H9 (cell line): ENCODE results near the gene TMEM145. TPM values are rescaled to one million over a fixed set of nuclear protein-coding genes. Genes with fewer than 3 reads are reported as not detected.

Source experiments
- DNase-seq: peaks from one replicate; pipeline ENCODE4 v3.0.0-alpha.2; 2017
- H2AFZ ChIP-seq: one replicate; pipeline ENCODE4 v1.6.1; 2013; ENCODE audit warnings: mild to moderate bottlenecking, low read length, control low read depth, moderate library complexity
- H2AK5ac ChIP-seq: 2 replicates; pipeline ENCODE4 v1.6.1; 2013; ENCODE audit warnings: low read length, control low read depth, mixed read lengths; ENCODE audit not compliant: insufficient read length
- H2BK120ac ChIP-seq: one replicate; pipeline ENCODE4 v1.6.1; 2013; ENCODE audit warnings: low read depth, mild to moderate bottlenecking, low read length, control low read depth, inconsistent platforms; ENCODE audit not compliant: poor library complexity, severe bottlenecking
- H2BK12ac ChIP-seq: 2 replicates; pipeline ENCODE4 v1.6.1; 2013; ENCODE audit warnings: low read length, control low read depth, mixed read lengths, low read depth; ENCODE audit not compliant: insufficient read length
- H2BK15ac ChIP-seq: 2 replicates; pipeline ENCODE4 v1.6.1; 2013; ENCODE audit warnings: low read depth, low read length, control low read depth
- H2BK20ac ChIP-seq: one replicate; pipeline ENCODE4 v1.6.1; 2013; ENCODE audit warnings: low read depth, mild to moderate bottlenecking, low read length, control low read depth, inconsistent platforms; ENCODE audit not compliant: poor library complexity, severe bottlenecking
- H2BK5ac ChIP-seq: 2 replicates; pipeline ENCODE4 v1.6.1; 2013; ENCODE audit warnings: low read length, control low read depth, mixed read lengths; ENCODE audit not compliant: insufficient read length
- H3K14ac ChIP-seq: 2 replicates; pipeline ENCODE4 v1.6.1; 2013; ENCODE audit warnings: low read length, control low read depth; ENCODE audit not compliant: insufficient read depth
- H3K18ac ChIP-seq: 2 replicates; pipeline ENCODE4 v1.6.1; 2013; ENCODE audit warnings: low read depth, mild to moderate bottlenecking, mixed read lengths, low read length, control low read depth; ENCODE audit not compliant: insufficient read length
- H3K23ac ChIP-seq: 2 replicates; pipeline ENCODE4 v1.6.1; 2013; ENCODE audit warnings: low read length, control low read depth, mixed read lengths, low read depth; ENCODE audit not compliant: insufficient read length
- H3K23me2 ChIP-seq: 2 replicates; pipeline ENCODE4 v1.6.1; 2013; ENCODE audit warnings: low read depth, mild to moderate bottlenecking, mixed read lengths, low read length, control low read depth; ENCODE audit not compliant: insufficient read length, poor library complexity, severe bottlenecking
- H3K27ac ChIP-seq: 2 replicates; pipeline ENCODE4 v1.5.1; 2013; ENCODE audit warnings: low read length, control low read depth, mixed read lengths, low read depth; ENCODE audit not compliant: insufficient read length
- H3K27me3 ChIP-seq: 2 replicates; pipeline ENCODE4 v1.6.1; 2013; ENCODE audit warnings: low read length, control low read depth, inconsistent platforms; ENCODE audit not compliant: insufficient read depth
- H3K4ac ChIP-seq: 2 replicates; pipeline ENCODE4 v1.6.1; 2013; ENCODE audit warnings: low read depth, mild to moderate bottlenecking, control low read depth, inconsistent platforms, low read length, moderate library complexity
- H3K4me1 ChIP-seq: 2 replicates; pipeline ENCODE4 v1.6.1; 2013; ENCODE audit warnings: low read length, control low read depth, inconsistent platforms; ENCODE audit not compliant: insufficient read depth
- H3K4me2 ChIP-seq: 2 replicates; pipeline ENCODE4 v1.6.1; 2013; ENCODE audit warnings: low read length, control low read depth, mixed read lengths; ENCODE audit not compliant: insufficient read length, insufficient read depth
- H3K56ac ChIP-seq: 2 replicates; pipeline ENCODE4 v1.6.1; 2013; ENCODE audit warnings: low read depth, mild to moderate bottlenecking, mixed read lengths, low read length, control low read depth; ENCODE audit not compliant: insufficient read length
- H3K79me1 ChIP-seq: 2 replicates; pipeline ENCODE4 v1.6.1; 2013; ENCODE audit warnings: low read depth, mild to moderate bottlenecking, moderate library complexity, low read length, control low read depth, inconsistent platforms; ENCODE audit not compliant: insufficient read depth, poor library complexity, severe bottlenecking
- H3K79me2 ChIP-seq: 2 replicates; pipeline ENCODE4 v1.6.1; 2013; ENCODE audit warnings: low read length, control low read depth, inconsistent platforms; ENCODE audit not compliant: insufficient read depth
- H3K9ac ChIP-seq: 2 replicates; pipeline ENCODE4 v1.6.1; 2013; ENCODE audit warnings: low read length, control low read depth, mixed read lengths; ENCODE audit not compliant: insufficient read length; ENCODE audit errors: extremely low read depth
- H3K9me3 ChIP-seq: one replicate; pipeline ENCODE4 v1.6.1; 2013; ENCODE audit warnings: low read depth, low read length, inconsistent platforms; ENCODE audit not compliant: control insufficient read depth
- H3T11ph ChIP-seq: one replicate; pipeline ENCODE4 v1.6.1; 2013; ENCODE audit warnings: mild to moderate bottlenecking, low read length, control low read depth, inconsistent platforms
- H4K20me1 ChIP-seq: one replicate; pipeline ENCODE4 v1.6.1; 2013; ENCODE audit not compliant: control insufficient read depth, insufficient read length, insufficient read depth
- H4K5ac ChIP-seq: 2 replicates; pipeline ENCODE4 v1.6.1; 2013; ENCODE audit warnings: low read depth, mild to moderate bottlenecking, mixed read lengths, low read length, control low read depth; ENCODE audit not compliant: insufficient read length
- H4K8ac ChIP-seq: replicated peaks from 2 replicates; pipeline ENCODE4 v1.6.1; 2013; ENCODE audit warnings: low read length, control low read depth, mixed read lengths, low read depth; ENCODE audit not compliant: insufficient read length
- H4K91ac ChIP-seq: 2 replicates; pipeline ENCODE4 v1.6.1; 2013; ENCODE audit warnings: low read depth, mild to moderate bottlenecking, moderate library complexity, mixed read lengths, low read length, control low read depth; ENCODE audit not compliant: insufficient read length
- H3K27ac Mint-ChIP-seq, 3 experiments: 2 replicates in 2 of 3; 3 replicates in 1 of 3; pipeline ENCODE4 v1.8.0; 2020 to 2021; ENCODE audit warnings: mixed read lengths in 3 of 3, mild to moderate bottlenecking in 1 of 3, moderate library complexity in 1 of 3
- H3K27me3 Mint-ChIP-seq: 2 replicates; pipeline ENCODE4 v1.8.0; 2021; ENCODE audit warnings: low read depth, mild to moderate bottlenecking, moderate library complexity, mixed read lengths
- H3K36me3 Mint-ChIP-seq, 3 experiments: 2 replicates in 2 of 3; 3 replicates in 1 of 3; pipeline ENCODE4 v1.8.0; 2020 to 2021; ENCODE audit warnings: low read depth in 3 of 3, mixed read lengths in 3 of 3; ENCODE audit not compliant: insufficient read depth in 1 of 3
- H3K4me1 Mint-ChIP-seq, 2 experiments: 2 replicates each; pipeline ENCODE4 v1.8.0; 2020; ENCODE audit warnings: mixed read lengths in 2 of 2
- H3K4me3 Mint-ChIP-seq, 2 experiments: 2 replicates in 1 of 2; 3 replicates in 1 of 2; pipeline ENCODE4 v1.8.0; 2020 to 2021; ENCODE audit warnings: mild to moderate bottlenecking in 2 of 2, mixed read lengths in 2 of 2, moderate library complexity in 1 of 2
- H3K9me3 Mint-ChIP-seq, 2 experiments: 2 replicates in 1 of 2; 3 replicates in 1 of 2; pipeline ENCODE4 v1.8.0; 2020; ENCODE audit warnings: mild to moderate bottlenecking in 2 of 2, mixed read lengths in 2 of 2, moderate library complexity in 1 of 2
- CTCF ChIP-seq: fragments of 200-600 bp; sonication (generic); conservative IDR thresholded peaks from 3 replicates; pipeline ENCODE4 v1.8.0; 2021; ENCODE audit warnings: antibody characterized with exemption, mild to moderate bottlenecking
- WGBS: extraction: QIAGEN DNeasy Blood & Tissue Kit; methylation state at CpG from one replicate; pipeline ENCODE4 v1.1.7; 2013; ENCODE audit warnings: missing lambda C conversion rate, low lambda C conversion rate, mixed read lengths; ENCODE audit not compliant: insufficient read length; ENCODE audit errors: extremely low coverage; 5-methylcytosine and 5-hydroxymethylcytosine counted together
- total RNA-seq: library from RNA; stranded (reverse); gene quantifications from 2 replicates; pipeline ENCODE4 v1.2.1, GENCODE V29; 2021

Gene TMEM145
- total RNA-seq, 1 experiment from 2014 or later, result 4.5 TPM

- peak overlapping the region; percentile 94 for H3K4me2 ChIP-seq
- peaks cover 8% of the 10 kb centered on the region for H3K27me3 Mint-ChIP-seq
Observed at GRCh38 chr19:42267644-42268141, 45.4 kb upstream of the TMEM145 start.

More at GRCh38 chr19:42267644-42268141, 45.4 kb upstream of the TMEM145 start:
- Histone ChIP-seq H4K91ac (no peak overlapping the region), H2BK15ac (no peak overlapping the region), H3K27me3 (no peaks in the 10 kb centered on the region), H3K14ac (peak overlapping the region; percentile 64; the same call in 1 of the 2 replicates), H2BK120ac (no peak overlapping the region), H3K9ac (peak overlapping the region; percentile 74), H4K20me1 (no peaks in the 10 kb centered on the region), H3K23me2 (peaks cover 9% of the 10 kb centered on the region), H2AK5ac (no peak overlapping the region), H3K56ac (no peak overlapping the region), H2BK12ac (no peak overlapping the region), H4K5ac (no peak overlapping the region), H3K23ac (no peak overlapping the region), H3K4me1 (no peaks in the 10 kb centered on the region; the same call in 1 of the 2 replicates), H3K79me1 (no peaks in the 10 kb centered on the region), H3T11ph (no peak overlapping the region), H2AFZ (no peak overlapping the region), H3K4ac (no peak overlapping the region), H3K79me2 (no peaks in the 10 kb centered on the region), H2BK5ac (no peak overlapping the region), H4K8ac (no peak overlapping the region), H3K18ac (peak overlapping the region; percentile 52), H3K9me3 (no peaks in the 10 kb centered on the region), H3K27ac (no peak overlapping the region), H2BK20ac (no peak overlapping the region)
- Mint-ChIP-seq H3K9me3 (no peaks in the 10 kb centered on the region; a peak in 1 of 5 replicates), H3K4me1 (peaks cover 20 to 25% of the 10 kb centered on the region in 2 experiments), H3K36me3 (no peaks in the 10 kb centered on the region; a peak in 2 of 7 replicates), H3K27ac (no peak overlapping the region; a peak in 4 of 7 replicates), H3K4me3 (no peak overlapping the region)
- TF ChIP-seq CTCF, result no peak
- DNase-seq, result no peak
- no CpG with 5 or more reads among the region's 13 CpGs for WGBS
